Right lobe of liver (tissue), 4 donors: ENCODE data around the gene ETV3L.

ENCODE experiments used
- CTCF ChIP-seq, 4 donors: fragments of 200-600 bp in 3 of 4; fragments of 450-650 bp in 1 of 4; IDR thresholded peaks; one replicate each; pipeline versions ENCODE4 v1.5.1 to v1.8.0; 2016 to 2022; ENCODE audit warnings: antibody characterized with exemption in 4 of 4, mild to moderate bottlenecking in 2 of 4
- POLR2A ChIP-seq: fragments of 450-650 bp; IDR thresholded peaks from one replicate; pipeline ENCODE4 v1.6.1; 2017; ENCODE audit warnings: antibody characterized with exemption, mild to moderate bottlenecking
- donor health status: DM: no; HTN: no; CAD: no.
- donor health status: DM: no; HTN: no; CAD: no.
- donor health status: DM: no; HTN: yes; CAD: no.

- no peak for TF ChIP-seq POLR2A
- TF ChIP-seq CTCF (IDR thresholded peaks at IDR 0.05) = no peak
Observed at GRCh38 chr1:157097692-157098091, 1.9 kb downstream of the ETV3L start.
